Activated naive CD4-positive, alpha-beta T cell treated with anti-CD3 and anti-CD28 coated beads, Interleukin-2, amount 10 ng/mL, durations not matched to agents 7 days and 5 days (primary cell): Measurements from ENCODE around the gene SHCBP1L.
"Not testable (repeated sequence)": the region's sequence is repeated elsewhere in the genome, so short reads cannot be mapped to it uniquely, and the experiment has no call there.

Source experiments
- CTCF ChIA-PET: fragments of 350-600 bp; sonication (Branson Sonifier 250); formaldehyde crosslinking; loops from one replicate; lab custom pipeline; 2021; ENCODE audit warnings: antibody characterized with exemption; lab: Charles Lee
- DNase-seq: peaks from one replicate; pipeline ENCODE4 v3.0.0-alpha.2; 2020
- H3K27ac Mint-ChIP-seq: one replicate; pipeline ENCODE4 v1.8.0; 2021; ENCODE audit warnings: mild to moderate bottlenecking, moderate library complexity, mixed read lengths
- H3K27me3 Mint-ChIP-seq: one replicate; pipeline ENCODE4 v1.8.0; 2021; ENCODE audit warnings: mild to moderate bottlenecking, mixed read lengths
- H3K36me3 Mint-ChIP-seq: one replicate; pipeline ENCODE4 v1.8.0; 2021; ENCODE audit warnings: mixed read lengths
- H3K4me1 Mint-ChIP-seq: one replicate; pipeline ENCODE4 v1.8.0; 2021; ENCODE audit warnings: mixed read lengths
- H3K4me3 Mint-ChIP-seq: one replicate; pipeline ENCODE4 v1.8.0; 2021; ENCODE audit warnings: mild to moderate bottlenecking, moderate library complexity, mixed read lengths
- H3K9me3 Mint-ChIP-seq: one replicate; pipeline ENCODE4 v1.8.0; 2021; ENCODE audit warnings: mixed read lengths

Gene SHCBP1L

DNA sequence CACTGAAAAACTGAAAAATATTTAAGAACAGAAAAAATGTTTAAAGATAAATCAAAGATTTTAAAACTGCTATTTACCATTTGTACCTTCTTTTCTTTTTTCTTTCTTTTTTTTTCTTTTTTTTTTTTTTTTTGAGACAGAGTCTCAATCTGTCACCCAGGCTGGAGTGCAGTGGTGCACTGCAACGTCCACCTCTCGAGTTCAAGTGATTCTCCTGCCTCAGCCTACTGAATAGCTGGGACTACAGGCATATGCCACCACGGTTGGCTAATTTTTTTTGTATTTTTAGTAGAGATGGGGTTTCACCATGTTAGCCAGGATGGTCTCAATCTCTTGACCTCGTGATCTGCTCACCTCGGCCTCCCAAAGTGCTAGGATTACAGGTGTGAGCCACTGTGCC lies 51.0 kb downstream of the SHCBP1L start:
- H3K9me3 Mint-ChIP-seq, CTCF ChIA-PET, DNase-seq, H3K4me1 Mint-ChIP-seq, H3K27me3 Mint-ChIP-seq, H3K4me3 Mint-ChIP-seq, H3K27ac Mint-ChIP-seq, H3K36me3 Mint-ChIP-seq: not testable (repeated sequence)

DNA sequence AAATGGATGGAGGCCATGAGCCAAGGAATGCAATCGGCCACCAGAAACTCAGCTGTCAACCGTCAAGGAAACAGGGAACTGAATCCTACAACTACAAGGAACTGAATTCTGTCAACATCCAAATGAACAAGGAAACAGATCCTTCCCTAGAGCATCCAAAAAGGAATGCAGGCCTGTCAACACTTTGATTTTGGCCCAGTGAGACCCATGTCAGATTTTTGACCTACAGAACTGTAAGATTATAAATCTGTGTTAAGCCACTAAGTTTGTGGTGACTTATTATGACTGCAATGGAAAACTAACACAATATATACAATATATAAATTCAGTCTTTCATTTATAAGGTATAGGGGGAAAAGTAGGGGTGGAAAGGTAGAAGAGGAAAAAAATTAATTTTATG lies 55.3 kb downstream of the SHCBP1L start:
- no peak for DNase-seq
- H3K9me3 Mint-ChIP-seq, result no peaks in the 10 kb centered on the region
- H3K27ac Mint-ChIP-seq, result no peak overlapping the region
- CTCF ChIA-PET, result no interaction called here
- no peaks in the 10 kb centered on the region for H3K4me1 Mint-ChIP-seq
- no peaks in the 10 kb centered on the region for H3K27me3 Mint-ChIP-seq
- H3K4me3 Mint-ChIP-seq, result no peak overlapping the region
- no peaks in the 10 kb centered on the region for H3K36me3 Mint-ChIP-seq

DNA sequence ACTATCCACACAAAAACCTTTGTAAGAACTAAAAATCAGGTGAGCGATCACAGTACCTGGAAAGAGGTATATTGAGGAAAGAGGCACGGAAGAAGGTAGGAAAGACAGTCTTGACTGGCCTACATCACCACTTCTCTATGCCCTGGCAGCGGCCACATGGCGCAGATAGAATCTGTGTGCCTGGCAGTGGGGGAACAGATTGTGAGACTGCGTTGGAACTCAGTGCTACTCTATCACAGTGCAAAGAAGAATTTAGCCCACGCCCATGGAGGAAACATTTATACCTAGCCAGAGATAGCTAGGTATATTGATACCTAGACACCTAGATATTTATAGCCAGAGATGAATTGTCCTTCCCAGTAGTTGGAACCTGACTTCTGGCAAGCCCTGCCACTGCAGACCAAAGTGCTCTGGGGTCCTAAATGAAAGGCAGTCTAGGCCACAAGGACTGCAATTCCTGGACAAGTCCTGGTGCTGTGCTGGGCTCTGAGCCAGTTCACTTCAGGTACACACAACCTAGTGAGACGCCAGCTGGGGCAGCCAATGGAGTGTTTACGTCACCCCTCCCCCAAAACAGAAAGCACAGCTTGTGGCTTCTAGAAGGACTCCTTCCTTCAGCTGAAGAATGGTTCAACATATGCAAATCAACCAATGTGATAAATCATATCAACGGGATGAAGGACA lies 61.9 kb downstream of the SHCBP1L start:
- Mint-ChIP-seq H3K36me3 (peaks cover 46% of the 10 kb centered on the region), H3K27me3 (no peaks in the 10 kb centered on the region), H3K4me1 (peaks cover 27% of the 10 kb centered on the region), H3K27ac (peak overlapping the region; percentile 3), H3K9me3 (no peaks in the 10 kb centered on the region), H3K4me3 (no peak overlapping the region)
- CTCF ChIA-PET, result no interaction called here
- no peak for DNase-seq

DNA sequence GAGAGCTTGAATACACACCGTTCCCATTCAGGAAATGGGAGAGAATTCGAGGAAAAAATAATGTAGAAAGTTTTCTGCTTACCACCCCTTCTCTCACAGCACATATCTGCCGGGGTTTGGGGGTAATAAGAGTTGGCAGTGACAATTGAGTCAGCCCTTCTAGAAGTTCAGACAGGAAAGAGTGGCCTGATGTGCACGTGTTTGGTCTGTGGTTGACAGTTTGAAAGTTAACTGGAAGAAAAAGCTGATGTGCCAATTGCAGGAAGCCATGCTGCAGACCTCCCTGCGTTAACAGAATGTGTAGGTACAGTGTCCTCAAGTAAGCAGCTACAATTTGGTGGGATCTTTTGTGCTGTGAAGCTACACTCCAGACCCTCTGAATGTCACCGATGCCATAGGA lies 63.0 kb downstream of the SHCBP1L start:
- Mint-ChIP-seq H3K4me3 (no peak overlapping the region), H3K4me1 (peaks cover 31% of the 10 kb centered on the region), H3K9me3 (no peaks in the 10 kb centered on the region), H3K27ac (peak overlapping the region; percentile 54), H3K36me3 (peaks cover 56% of the 10 kb centered on the region), H3K27me3 (no peaks in the 10 kb centered on the region)
- CTCF ChIA-PET, result no interaction called here
- DNase-seq, result peak; percentile 44

DNA sequence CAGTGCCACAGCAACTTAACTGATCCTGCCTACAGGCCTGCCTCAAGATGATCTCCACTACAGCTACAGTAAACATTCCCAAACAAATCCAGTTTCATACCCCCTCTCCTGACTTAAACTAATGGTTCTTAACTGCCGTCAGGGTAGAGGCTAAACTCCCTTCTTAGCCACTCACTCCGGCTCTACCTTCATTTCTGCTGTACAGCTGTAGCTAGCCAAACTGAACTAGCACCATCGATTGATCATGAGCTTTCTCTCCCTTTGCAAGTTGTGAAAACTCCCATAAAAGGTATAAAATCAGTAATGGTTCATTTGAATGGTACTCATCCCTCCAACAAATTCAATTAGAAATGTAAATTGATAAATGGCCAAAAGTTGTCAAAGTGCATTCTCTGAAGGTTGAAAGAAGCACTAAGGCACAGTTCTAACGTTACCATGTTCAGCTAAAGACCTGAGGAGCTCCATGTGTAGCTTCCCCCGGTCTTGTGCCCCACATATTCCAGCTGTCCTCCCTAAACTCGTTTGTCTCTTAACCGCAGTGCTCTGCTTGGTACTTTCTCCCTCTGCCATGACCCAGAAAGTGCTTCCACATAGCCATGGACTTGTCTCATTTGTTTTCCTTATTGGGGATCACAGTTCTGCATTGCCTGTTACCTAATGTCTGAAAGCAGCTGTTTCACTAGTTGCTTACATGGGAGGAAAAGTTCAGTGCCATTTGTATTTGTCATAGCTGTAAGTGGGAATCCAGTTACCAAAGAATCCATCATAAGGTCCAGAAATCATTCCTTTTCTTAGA lies 64.0 kb downstream of the SHCBP1L start:
- CTCF ChIA-PET, result no interaction called here
- H3K27ac Mint-ChIP-seq, result no peak overlapping the region

DNA sequence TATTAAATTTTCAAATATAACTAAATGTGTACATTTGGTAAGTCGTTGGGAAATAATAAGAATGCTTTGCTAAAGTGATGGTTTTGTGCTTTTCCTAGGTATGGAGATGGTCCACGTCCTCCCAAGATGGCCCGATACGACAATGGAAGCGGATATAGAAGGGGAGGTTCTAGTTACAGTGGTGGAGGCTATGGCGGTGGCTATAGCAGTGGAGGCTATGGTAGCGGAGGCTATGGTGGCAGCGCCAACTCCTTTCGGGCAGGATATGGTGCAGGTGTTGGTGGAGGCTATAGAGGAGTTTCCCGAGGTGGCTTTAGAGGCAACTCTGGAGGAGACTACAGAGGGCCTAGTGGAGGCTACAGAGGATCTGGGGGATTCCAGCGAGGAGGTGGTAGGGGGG lies 66.0 kb downstream of the SHCBP1L start:
- no peak overlapping the region for H3K4me3 Mint-ChIP-seq
- peaks cover 31% of the 10 kb centered on the region for H3K4me1 Mint-ChIP-seq
- no peaks in the 10 kb centered on the region for H3K27me3 Mint-ChIP-seq
- no peak overlapping the region for H3K27ac Mint-ChIP-seq
- no peak for DNase-seq
- CTCF ChIA-PET, result no interaction called here
- no peaks in the 10 kb centered on the region for H3K9me3 Mint-ChIP-seq
- H3K36me3 Mint-ChIP-seq, result peaks cover 76% of the 10 kb centered on the region

More for the DNA sequence above, 64.0 kb downstream of the SHCBP1L start:
- Mint-ChIP-seq H3K4me1 (peaks cover 31% of the 10 kb centered on the region), H3K4me3 (no peak overlapping the region), H3K27me3 (no peaks in the 10 kb centered on the region), H3K9me3 (no peaks in the 10 kb centered on the region), H3K36me3 (peaks cover 64% of the 10 kb centered on the region)
- DNase-seq, result no peak

DNA sequence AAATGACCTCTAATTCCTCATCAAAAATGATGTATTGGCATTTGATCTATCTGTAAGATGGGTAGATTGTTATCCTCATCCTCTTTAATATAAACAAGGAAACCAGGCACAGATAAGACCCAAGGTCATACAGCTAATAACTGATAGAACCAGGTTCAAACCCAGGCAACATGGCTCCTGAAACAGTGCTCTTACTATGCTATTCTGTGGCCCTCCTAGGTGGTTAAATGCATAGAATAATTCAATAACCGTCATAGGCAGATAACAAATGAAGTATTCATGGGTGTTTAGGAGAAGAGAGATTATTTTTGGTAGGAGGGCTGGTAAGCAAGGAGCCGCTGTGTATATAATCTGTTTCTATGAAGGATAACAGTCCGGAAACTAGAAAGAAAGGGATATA lies 67.4 kb downstream of the SHCBP1L start:
- no peak for DNase-seq
- Mint-ChIP-seq H3K27ac (no peak overlapping the region), H3K9me3 (no peaks in the 10 kb centered on the region), H3K36me3 (peaks cover 85% of the 10 kb centered on the region), H3K4me3 (no peak overlapping the region), H3K4me1 (peaks cover 29% of the 10 kb centered on the region), H3K27me3 (no peaks in the 10 kb centered on the region)
- CTCF ChIA-PET, result no interaction called here

DNA sequence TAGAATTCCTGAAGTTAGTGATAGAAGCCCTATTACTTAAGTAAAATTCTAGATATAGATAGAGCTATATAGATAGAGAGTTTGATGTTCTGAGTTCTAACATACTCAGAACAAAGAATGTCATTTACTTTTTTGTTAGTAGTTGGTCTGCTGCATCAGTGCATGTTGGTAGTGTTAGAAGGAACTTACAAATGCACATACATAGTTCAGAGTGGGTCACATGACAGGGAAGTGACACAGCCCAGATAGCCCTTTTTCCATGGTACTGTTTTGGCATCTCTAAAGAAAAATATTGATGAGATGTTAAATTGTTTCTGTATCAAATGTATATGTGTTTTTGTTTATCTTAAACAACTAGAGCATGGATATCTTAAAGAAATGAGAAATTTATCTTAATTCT lies 68.1 kb downstream of the SHCBP1L start:
- H3K4me1 Mint-ChIP-seq, result peaks cover 24% of the 10 kb centered on the region
- no peak overlapping the region for H3K4me3 Mint-ChIP-seq
- no peaks in the 10 kb centered on the region for H3K9me3 Mint-ChIP-seq
- H3K27me3 Mint-ChIP-seq, result no peaks in the 10 kb centered on the region
- no peak overlapping the region for H3K27ac Mint-ChIP-seq
- CTCF ChIA-PET, result no interaction called here
- H3K36me3 Mint-ChIP-seq, result peaks cover 86% of the 10 kb centered on the region
- DNase-seq, result no peak

DNA sequence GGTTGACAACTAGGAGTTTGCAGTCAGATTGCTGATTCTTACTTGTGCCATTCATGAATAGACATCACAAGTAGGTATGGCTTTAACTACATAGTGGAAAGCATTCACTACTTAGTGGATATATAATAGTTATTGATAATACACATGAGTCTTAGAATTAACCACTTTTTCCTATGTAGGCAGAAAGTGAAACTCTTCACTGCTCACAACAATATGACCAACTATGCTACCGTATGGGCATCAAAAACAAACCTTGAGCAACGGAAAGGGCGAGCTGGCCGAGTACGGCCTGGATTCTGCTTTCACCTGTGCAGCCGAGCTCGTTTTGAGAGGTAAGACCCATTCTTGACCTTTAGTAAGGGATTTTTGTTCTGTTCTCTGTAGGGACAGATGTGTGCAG lies 75.1 kb downstream of the SHCBP1L start:
- Mint-ChIP-seq H3K27me3 (no peaks in the 10 kb centered on the region), H3K4me3 (no peak overlapping the region), H3K27ac (no peak overlapping the region), H3K36me3 (peaks cover 77% of the 10 kb centered on the region), H3K4me1 (no peaks in the 10 kb centered on the region), H3K9me3 (no peaks in the 10 kb centered on the region)
- CTCF ChIA-PET, result no interaction called here
- no peak for DNase-seq

DNA sequence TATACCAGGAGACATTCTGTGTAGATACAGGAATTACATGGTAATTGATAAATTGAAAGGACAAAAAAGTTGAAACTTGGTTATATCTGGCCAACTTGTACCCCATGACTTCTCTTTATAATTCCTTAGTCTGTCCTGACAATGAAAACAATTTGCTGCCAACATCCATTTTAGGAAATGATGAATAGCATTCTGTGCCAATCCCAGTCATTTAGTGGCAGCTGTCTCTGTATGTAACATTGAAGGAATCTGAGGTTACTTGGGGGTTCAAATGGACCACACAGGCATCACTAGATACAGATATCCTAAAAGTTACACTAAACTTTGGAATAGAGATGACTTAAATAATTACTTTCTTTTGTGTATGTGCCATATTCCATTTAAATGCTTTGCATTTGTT lies 75.6 kb downstream of the SHCBP1L start:
- H3K36me3 Mint-ChIP-seq, result peaks cover 78% of the 10 kb centered on the region
- no peaks in the 10 kb centered on the region for H3K9me3 Mint-ChIP-seq
- no peak overlapping the region for H3K4me3 Mint-ChIP-seq
- DNase-seq, result no peak
- H3K27ac Mint-ChIP-seq, result no peak overlapping the region
- no peaks in the 10 kb centered on the region for H3K27me3 Mint-ChIP-seq
- no peaks in the 10 kb centered on the region for H3K4me1 Mint-ChIP-seq
- CTCF ChIA-PET, result no interaction called here

DNA sequence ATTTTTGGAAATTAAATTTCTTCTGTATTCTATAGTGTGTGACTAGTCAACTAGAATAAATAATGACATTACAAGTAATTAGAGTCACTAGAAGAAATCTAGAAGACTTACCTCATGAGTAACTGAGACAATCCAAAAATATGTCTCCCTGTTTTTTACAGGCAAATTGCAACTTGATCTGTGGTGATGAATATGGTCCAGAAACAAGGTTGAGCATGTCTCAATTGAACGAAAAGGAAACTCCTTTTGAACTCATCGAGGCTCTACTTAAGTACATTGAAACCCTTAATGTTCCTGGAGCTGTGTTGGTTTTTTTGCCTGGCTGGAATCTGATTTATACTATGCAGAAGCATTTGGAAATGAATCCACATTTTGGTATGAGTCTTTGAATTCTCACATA lies 77.1 kb downstream of the SHCBP1L start:
- Mint-ChIP-seq H3K4me1 (no peaks in the 10 kb centered on the region), H3K27ac (no peak overlapping the region), H3K9me3 (no peaks in the 10 kb centered on the region), H3K4me3 (no peak overlapping the region), H3K36me3 (peaks cover 77% of the 10 kb centered on the region), H3K27me3 (no peaks in the 10 kb centered on the region)
- no peak for DNase-seq
- CTCF ChIA-PET, result no interaction called here

DNA sequence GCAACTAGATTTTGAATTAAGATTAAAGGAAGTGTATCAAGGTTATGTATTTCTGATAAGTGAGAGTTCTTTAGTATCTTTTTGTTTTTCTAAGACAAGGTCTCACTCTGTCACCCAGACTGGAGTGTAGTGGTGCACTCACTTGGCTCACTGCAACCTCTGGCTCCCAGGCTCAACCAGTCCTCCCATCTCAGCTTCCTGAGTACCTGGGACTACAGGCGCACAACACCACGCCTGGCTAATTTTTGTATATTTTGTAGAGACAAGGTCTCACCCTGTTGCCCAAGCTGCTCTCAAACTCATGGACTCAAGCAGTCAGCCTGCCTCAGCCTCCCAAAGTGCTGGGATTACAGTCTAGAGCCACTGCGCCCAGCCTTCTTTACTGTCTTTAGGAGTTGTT lies 80.1 kb downstream of the SHCBP1L start:
- CTCF ChIA-PET, result no interaction called here
- Mint-ChIP-seq H3K4me3 (no peak overlapping the region), H3K9me3 (no peaks in the 10 kb centered on the region), H3K36me3 (peaks cover 67% of the 10 kb centered on the region), H3K27ac (no peak overlapping the region), H3K27me3 (no peaks in the 10 kb centered on the region), H3K4me1 (no peaks in the 10 kb centered on the region)
- no peak for DNase-seq

DNA sequence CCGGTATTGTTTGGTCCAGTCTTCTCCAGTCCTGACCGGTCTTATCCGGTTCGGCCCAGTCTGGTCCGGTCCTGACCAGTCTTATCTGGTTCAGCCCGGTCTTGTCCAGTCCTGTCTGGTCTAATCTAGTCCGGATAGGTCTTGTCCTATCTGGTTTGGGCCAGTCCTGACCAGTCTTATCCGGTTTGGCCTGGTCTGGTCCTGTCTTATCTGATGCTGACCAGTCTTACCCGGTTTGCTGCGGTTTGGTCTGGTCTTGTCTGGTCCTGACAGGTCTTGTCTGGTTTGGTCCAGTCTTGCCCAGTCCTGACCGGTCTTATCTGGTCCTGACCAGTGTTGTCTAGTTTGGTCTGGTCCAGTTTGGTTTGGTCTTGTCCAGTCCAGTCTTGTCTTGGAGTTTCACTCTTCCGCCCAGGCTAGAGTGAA lies 83.7 kb downstream of the SHCBP1L start:
- Mint-ChIP-seq H3K36me3 (peaks cover 76% of the 10 kb centered on the region), H3K27ac (no peak overlapping the region)

DNA sequence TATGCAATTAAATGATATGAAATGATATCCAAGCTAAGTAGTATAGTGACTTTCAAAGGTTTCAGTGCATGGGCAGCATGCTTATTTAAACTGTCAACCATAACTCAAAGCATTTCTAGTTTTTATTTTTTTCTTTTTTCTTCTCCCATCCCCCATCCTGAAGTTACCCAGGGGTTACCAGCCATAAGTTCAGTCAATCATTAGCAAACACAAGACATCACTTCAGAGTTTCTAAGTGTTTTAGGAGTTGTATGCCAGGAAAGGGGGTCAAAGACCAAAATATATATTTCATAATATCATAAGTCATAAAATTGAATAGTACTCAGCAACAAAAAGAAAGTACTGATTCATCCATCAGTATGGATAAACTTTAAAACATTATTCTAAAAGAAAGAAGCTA lies 85.1 kb downstream of the SHCBP1L start:
- peaks cover 68% of the 10 kb centered on the region for H3K36me3 Mint-ChIP-seq
- no peak overlapping the region for H3K4me3 Mint-ChIP-seq
- no peak overlapping the region for H3K27ac Mint-ChIP-seq
- no peaks in the 10 kb centered on the region for H3K27me3 Mint-ChIP-seq
- H3K4me1 Mint-ChIP-seq, result no peaks in the 10 kb centered on the region
- H3K9me3 Mint-ChIP-seq, result no peaks in the 10 kb centered on the region
- CTCF ChIA-PET, result no interaction called here
- no peak for DNase-seq

More for the DNA sequence above, 83.7 kb downstream of the SHCBP1L start:
- no peaks in the 10 kb centered on the region for H3K9me3 Mint-ChIP-seq
- no peaks in the 10 kb centered on the region for H3K27me3 Mint-ChIP-seq
- no peaks in the 10 kb centered on the region for H3K4me1 Mint-ChIP-seq
- DNase-seq, result no peak
- no peak overlapping the region for H3K4me3 Mint-ChIP-seq
- CTCF ChIA-PET, result no interaction called here

DNA sequence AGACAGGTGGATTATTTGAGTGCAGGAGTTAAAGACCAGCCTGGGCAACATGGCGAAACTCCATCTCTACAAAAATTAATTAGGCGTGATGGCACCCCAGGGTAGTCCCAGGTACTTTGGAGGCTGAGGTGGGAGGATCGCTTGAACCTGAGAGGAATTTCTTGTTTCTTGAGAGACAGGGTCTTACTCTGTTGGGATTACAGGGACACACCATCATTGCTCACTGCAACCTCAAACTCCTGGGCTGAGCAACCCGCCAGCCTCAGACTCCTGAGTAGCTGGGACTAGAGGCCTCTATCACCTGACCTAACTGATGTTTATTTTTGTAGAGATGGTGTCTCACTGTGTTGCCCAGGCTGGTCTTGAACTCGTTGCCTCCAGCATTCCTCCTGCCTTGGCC lies 89.0 kb downstream of the SHCBP1L start:
- Mint-ChIP-seq H3K27ac (no peak overlapping the region), H3K4me1 (no peaks in the 10 kb centered on the region), H3K36me3 (peaks cover 74% of the 10 kb centered on the region), H3K9me3 (no peaks in the 10 kb centered on the region), H3K27me3 (no peaks in the 10 kb centered on the region), H3K4me3 (no peak overlapping the region)
- CTCF ChIA-PET, result no interaction called here
- DNase-seq, result no peak
